H1 (cell line): ENCODE measurements around the gene ADK. TPM values are rescaled to one million over a fixed set of nuclear protein-coding genes. Genes with fewer than 3 reads are reported as not detected.

Source experiments
- CTCF ChIA-PET: fragments of 300-600 bp; sonication (Branson Sonifier 250); formaldehyde crosslinking; loops from one replicate; lab custom pipeline; 2021; ENCODE audit not compliant: partially characterized antibody; lab: Charles Lee
- POLR2A ChIA-PET: fragments of 300-600 bp; sonication (Branson Sonifier 250); formaldehyde crosslinking; loops from one replicate; lab custom pipeline; 2021; ENCODE audit warnings: inconsistent platforms; ENCODE audit not compliant: partially characterized antibody; lab: Charles Lee
- DNase-seq, 2 experiments: peaks; one replicate each; pipeline versions ENCODE4 v3.0.0 to v3.0.0-alpha.2; 2010 to 2022; ENCODE audit warnings: low spot score in 2 of 2, low read depth in 1 of 2, mixed read lengths in 1 of 2
- FAIRE-seq: peaks from 2 replicates; lab custom pipeline; 2011; peaks lifted over from hg19 to GRCh38; lab: Jason Lieb, UNC
- H2AFZ ChIP-seq: 2 replicates; pipeline ENCODE4 v1.8.1; 2012; ENCODE audit warnings: low read length, inconsistent platforms
- H2AK5ac ChIP-seq: 2 replicates; pipeline ENCODE4 v1.6.1; 2013; ENCODE audit warnings: low read depth, low read length
- H2BK120ac ChIP-seq: replicated peaks from 2 replicates; pipeline ENCODE3; 2013; ENCODE audit warnings: low read depth, low read length, inconsistent platforms
- H2BK12ac ChIP-seq: 2 replicates; pipeline ENCODE4 v1.6.1; 2013; ENCODE audit warnings: low read depth, low read length
- H2BK15ac ChIP-seq: 2 replicates; pipeline ENCODE4 v1.6.1; 2013; ENCODE audit warnings: low read length
- H2BK20ac ChIP-seq: 2 replicates; pipeline ENCODE4 v1.6.1; 2013; ENCODE audit warnings: low read length
- H2BK5ac ChIP-seq: 2 replicates; pipeline ENCODE4 v1.6.1; 2013; ENCODE audit warnings: low read depth, low read length
- H3K14ac ChIP-seq: 2 replicates; pipeline ENCODE4 v1.6.1; 2013; ENCODE audit warnings: inconsistent platforms; ENCODE audit not compliant: insufficient read length
- H3K18ac ChIP-seq: 2 replicates; pipeline ENCODE4 v1.6.1; 2013; ENCODE audit warnings: low read length; ENCODE audit errors: extremely low read depth
- H3K23ac ChIP-seq: 2 replicates; pipeline ENCODE4 v1.6.1; 2013; ENCODE audit warnings: inconsistent platforms; ENCODE audit not compliant: insufficient read length
- H3K23me2 ChIP-seq: 2 replicates; pipeline ENCODE4 v1.6.1; 2013; ENCODE audit warnings: low read depth, low read length
- H3K27ac ChIP-seq: 2 replicates; pipeline ENCODE4 v1.6.1; 2011; ENCODE audit warnings: low read depth, low read length, inconsistent platforms
- H3K27me3 ChIP-seq, 4 experiments: replicated peaks in 1 of 4; 1 replicate in 1 of 4; 2 replicates in 3 of 4; pipeline versions ENCODE4 v1.6.1 to v1.8.1; 2011 to 2013; ENCODE audit warnings: low read length in 3 of 4, mild to moderate bottlenecking in 3 of 4, inconsistent platforms in 2 of 4, mixed read lengths in 2 of 4, moderate library complexity in 1 of 4; ENCODE audit not compliant: control insufficient read depth in 3 of 4, insufficient read depth in 3 of 4; ENCODE audit errors: extremely low read depth in 1 of 4
- H3K36me3 ChIP-seq, 4 experiments: 2 replicates each; pipeline versions ENCODE4 v1.6.1 to v1.8.1; 2011 to 2013; ENCODE audit warnings: mild to moderate bottlenecking in 4 of 4, low read length in 3 of 4, moderate library complexity in 2 of 4, control low read depth in 1 of 4, inconsistent platforms in 1 of 4; ENCODE audit not compliant: insufficient read depth in 4 of 4, control insufficient read depth in 2 of 4
- H3K4ac ChIP-seq: replicated peaks from 2 replicates; pipeline ENCODE3; 2013; ENCODE audit warnings: low read length, low read depth, mixed read lengths, inconsistent platforms; ENCODE audit not compliant: insufficient read length
- H3K4me1 ChIP-seq, 4 experiments: replicated peaks in 1 of 4; 1 replicate in 1 of 4; 2 replicates in 3 of 4; pipeline versions ENCODE4 v1.6.1 to v1.8.1; 2011 to 2013; ENCODE audit warnings: low read length in 3 of 4, inconsistent platforms in 2 of 4, mixed read lengths in 1 of 4; ENCODE audit not compliant: insufficient read depth in 4 of 4, control insufficient read depth in 3 of 4
- H3K4me2 ChIP-seq, 2 experiments: 2 replicates each; pipeline versions ENCODE4 v1.6.1 to v1.8.1; 2011 to 2013; ENCODE audit warnings: low read depth in 2 of 2, low read length in 2 of 2, control low read depth in 1 of 2, inconsistent platforms in 1 of 2, mild to moderate bottlenecking in 1 of 2; ENCODE audit not compliant: insufficient read depth in 1 of 2
- H3K4me3 ChIP-seq, 4 experiments: fragments of 200-600, 300-600 bp in 1 of 4; sonication (generic), shearing (Covaris generic), sonication (Bioruptor Twin) in 1 of 4; 2 replicates each; pipeline versions ENCODE4 v1.5.1 to v1.8.1; 2011 to 2016; ENCODE audit warnings: low read length in 4 of 4, low read depth in 3 of 4, control low read depth in 2 of 4, inconsistent platforms in 2 of 4, mild to moderate bottlenecking in 2 of 4, mixed read lengths in 1 of 4, moderate library complexity in 1 of 4; ENCODE audit not compliant: insufficient read depth in 2 of 4; ENCODE audit errors: extremely low read depth in 1 of 4
- H3K56ac ChIP-seq: replicated peaks from 2 replicates; pipeline ENCODE3; 2013; ENCODE audit warnings: low read depth, mild to moderate bottlenecking, mixed read lengths, low read length, inconsistent platforms; ENCODE audit not compliant: insufficient read length
- H3K79me1 ChIP-seq: 2 replicates; pipeline ENCODE4 v1.6.1; 2013; ENCODE audit warnings: low read depth, low read length, control low read depth
- H3K79me2 ChIP-seq, 2 experiments: 2 replicates each; pipeline versions ENCODE4 v1.6.1 to v1.8.1; 2012 to 2013; ENCODE audit warnings: low read length in 2 of 2, mild to moderate bottlenecking in 2 of 2, inconsistent platforms in 1 of 2; ENCODE audit not compliant: insufficient read depth in 2 of 2, control insufficient read depth in 1 of 2
- H3K9ac ChIP-seq, 4 experiments: replicated peaks in 1 of 4; 1 replicate in 1 of 4; 2 replicates in 3 of 4; pipeline versions ENCODE4 v1.6.1 to v1.8.1; 2011 to 2013; ENCODE audit warnings: low read depth in 3 of 4, low read length in 3 of 4, control low read depth in 2 of 4, mild to moderate bottlenecking in 2 of 4, moderate library complexity in 2 of 4, inconsistent platforms in 1 of 4; ENCODE audit errors: extremely low read depth in 1 of 4
- H3K9me3 ChIP-seq, 2 experiments: 2 replicates each; pipeline versions ENCODE4 v1.6.1 to v1.8.1; 2012 to 2013; ENCODE audit warnings: mild to moderate bottlenecking in 2 of 2, moderate library complexity in 2 of 2, control low read depth in 1 of 2, inconsistent platforms in 1 of 2, low read depth in 1 of 2, low read length in 1 of 2, mixed read lengths in 1 of 2; ENCODE audit not compliant: insufficient read depth in 2 of 2
- H4K20me1 ChIP-seq, 2 experiments: replicated peaks in 1 of 2; 2 replicates each; pipeline versions ENCODE3 to v1.8.1; 2011 to 2013; ENCODE audit warnings: inconsistent platforms in 2 of 2, low read length in 2 of 2, mild to moderate bottlenecking in 1 of 2; ENCODE audit not compliant: insufficient read depth in 2 of 2, control insufficient read depth in 1 of 2
- H4K5ac ChIP-seq: 2 replicates; pipeline ENCODE4 v1.6.1; 2013; ENCODE audit warnings: low read length, low read depth, mixed read lengths, inconsistent platforms; ENCODE audit not compliant: insufficient read length
- H4K8ac ChIP-seq: 2 replicates; pipeline ENCODE4 v1.8.0; 2013; ENCODE audit warnings: mild to moderate bottlenecking, moderate library complexity, low read length, inconsistent platforms; ENCODE audit not compliant: insufficient read depth; ENCODE audit errors: extremely low read depth
- H4K91ac ChIP-seq: replicated peaks from 2 replicates; pipeline ENCODE3; 2013; ENCODE audit warnings: low read length, mixed read lengths, inconsistent platforms; ENCODE audit not compliant: insufficient read length
- CEBPB ChIP-seq: IDR thresholded peaks from 2 replicates; pipeline ENCODE4 v1.6.1; 2012; ENCODE audit warnings: low read depth, low read length
- CHD1 ChIP-seq: IDR thresholded peaks from 2 replicates; pipeline ENCODE4 v1.6.1; 2012; ENCODE audit warnings: low read depth, low read length, improper control_type of control experiment
- EGR1 ChIP-seq: IDR thresholded peaks from 2 replicates; pipeline ENCODE4 v1.6.1; 2011; ENCODE audit warnings: low read depth, low read length, borderline replicate concordance
- EZH2 ChIP-seq: fragments of 200-600 bp; sonication (generic); IDR thresholded peaks from 2 replicates; pipeline ENCODE4 v1.7.1; 2012; ENCODE audit warnings: low read depth, mild to moderate bottlenecking, moderate library complexity, low read length, inconsistent platforms; ENCODE audit not compliant: severe bottlenecking
- HDAC2 ChIP-seq, 2 experiments: fragments of 300-600 bp in 1 of 2; sonication (generic) in 1 of 2; IDR thresholded peaks; 2 replicates each; pipeline ENCODE4 v1.6.1; 2011 to 2012; ENCODE audit warnings: low read depth in 2 of 2, low read length in 2 of 2, mild to moderate bottlenecking in 2 of 2, moderate library complexity in 2 of 2, borderline replicate concordance in 1 of 2, inconsistent platforms in 1 of 2
- KDM4A ChIP-seq: IDR thresholded peaks from one replicate; pipeline ENCODE4 v1.7.1; 2012; ENCODE audit warnings: low read depth, mild to moderate bottlenecking, moderate library complexity, low read length, inconsistent platforms; ENCODE audit not compliant: severe bottlenecking
- PHF8 ChIP-seq: fragments of 200-600 bp; sonication (generic); conservative IDR thresholded peaks from 2 replicates; pipeline ENCODE4 v1.7.1; 2012; ENCODE audit warnings: low read depth, mild to moderate bottlenecking, inconsistent platforms, low read length, moderate library complexity
- SP2 ChIP-seq: IDR thresholded peaks from 2 replicates; pipeline ENCODE4 v1.6.1; 2012; ENCODE audit warnings: mild to moderate bottlenecking, low read length, inconsistent platforms
- SP4 ChIP-seq: IDR thresholded peaks from 2 replicates; pipeline ENCODE4 v1.6.1; 2012; ENCODE audit warnings: low read length, inconsistent platforms
- WGBS, 2 experiments: shearing (Covaris generic) in 1 of 2; methylation state at CpG; one replicate each; pipeline versions ENCODE4 v1.1.6 to v1.1.7; 2013 to 2015; ENCODE audit warnings: low lambda C conversion rate in 2 of 2, mixed read lengths in 2 of 2, inconsistent platforms in 1 of 2, low coverage in 1 of 2, missing lambda C conversion rate in 1 of 2; ENCODE audit not compliant: insufficient replicate concordance in 2 of 2, insufficient coverage in 1 of 2, insufficient read length in 1 of 2; ENCODE audit errors: extremely low coverage in 1 of 2, missing lambda C conversion rate in 1 of 2; 5-methylcytosine and 5-hydroxymethylcytosine counted together
- polyA plus RNA-seq, 7 experiments: library from polyadenylated mRNA; depleted of rRNA in 3 of 7; stranded (reverse) in 5 of 7; unstranded in 2 of 7; fragments of >200 nt in 5 of 7; fragments of 200-250 nt in 2 of 7; gene quantifications; 1 replicate in 5 of 7; 2 replicates in 1 of 7; 4 replicates in 1 of 7; pipeline versions ENCODE4 v1.2.1 to v1.2.3, GENCODE V29; 2011 to 2013; ENCODE audit warnings: missing spikeins in 2 of 7, mixed read lengths in 2 of 7
- total RNA-seq: library from RNA; stranded (reverse); fragmentation: NEBNext Ultra II Directional; extraction: Animal tissue kit (Norgen Biotek cat#: 25700); gene quantifications from 2 replicates; pipeline ENCODE4 v1.2.1, GENCODE V29; 2021

Gene ADK
- total and polyA plus RNA-seq, 2 of the 8 experiments (the other 6 are each of a cell fraction or from before 2014, with no cell fraction given), result 12.3 to 42.4 TPM

DNA sequence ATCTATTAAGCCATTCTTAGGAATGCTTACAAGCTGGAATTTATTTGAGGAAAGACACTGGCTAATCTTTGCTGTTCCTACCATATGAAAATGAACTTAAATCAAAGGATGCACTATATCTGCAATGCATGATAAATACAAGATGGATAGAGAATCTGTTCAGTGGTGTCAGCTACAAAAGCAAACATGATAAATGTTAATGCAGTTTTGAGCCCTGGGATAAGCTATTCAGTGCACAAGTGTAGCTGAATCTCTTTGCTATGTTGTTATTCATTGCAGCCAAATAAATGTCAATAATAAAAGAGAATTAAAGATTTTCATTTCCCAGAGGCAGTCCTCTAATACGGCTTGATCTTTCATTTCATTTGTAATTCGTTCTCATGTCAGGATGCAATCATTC lies 451.6 kb downstream of the ADK start:
- H3K18ac ChIP-seq, result no peak overlapping the region
- no peak overlapping the region for H4K91ac ChIP-seq
- no peak overlapping the region for H2BK5ac ChIP-seq
- WGBS, 2 experiments, result 90% methylated on average over 2 of the region's 2 CpGs; no CpG with 5 or more reads in 1 of the 2 experiments
- DNase-seq, result no peak
- H3K4me3 ChIP-seq, result no peak overlapping the region
- H3K79me1 ChIP-seq, result no peaks in the 10 kb centered on the region
- H3K56ac ChIP-seq, result no peak overlapping the region
- no peak overlapping the region for H3K9ac ChIP-seq
- no peak for FAIRE-seq
- H4K5ac ChIP-seq, result no peak overlapping the region
- H2BK120ac ChIP-seq, result no peak overlapping the region
- H2BK12ac ChIP-seq, result no peak overlapping the region
- CTCF ChIA-PET, result no interaction called here
- H3K4me1 ChIP-seq, result no peaks in the 10 kb centered on the region
- H3K4me2 ChIP-seq, result no peak overlapping the region
- H2BK20ac ChIP-seq, result no peak overlapping the region
- H3K27me3 ChIP-seq, result no peaks in the 10 kb centered on the region
- H3K27ac ChIP-seq, result no peak overlapping the region
- H3K36me3 ChIP-seq, result no peaks in the 10 kb centered on the region
- no peaks in the 10 kb centered on the region for H3K79me2 ChIP-seq
- H3K4ac ChIP-seq, result no peak overlapping the region
- no peak overlapping the region for H2BK15ac ChIP-seq
- H2AK5ac ChIP-seq, result no peak overlapping the region
- H3K14ac ChIP-seq, result no peak overlapping the region
- H4K20me1 ChIP-seq, result no peaks in the 10 kb centered on the region
- POLR2A ChIA-PET, result no interaction called here
- H2AFZ ChIP-seq, result no peak overlapping the region
- H3K9me3 ChIP-seq, result no peaks in the 10 kb centered on the region
- no peak overlapping the region for H3K23ac ChIP-seq
- TF ChIP-seq SP2, result no peak
- no peak for TF ChIP-seq KDM4A
- no peak for TF ChIP-seq HDAC2 (IDR thresholded peaks at IDR 0.05; ENCODE audit: borderline replicate concordance in 1 of 2, low read depth in 2 of 2, low read length in 2 of 2)
- no peak for TF ChIP-seq SP4
- TF ChIP-seq EZH2, result no peak
- TF ChIP-seq CHD1, result no peak
- TF ChIP-seq CEBPB, result no peak
- TF ChIP-seq PHF8, result no peak
- TF ChIP-seq EGR1, result no peak
- no peaks in the 10 kb centered on the region for H3K23me2 ChIP-seq
- no peak overlapping the region; the same call in 1 of the 2 replicates for H4K8ac ChIP-seq
